Measurements from ENCODE around the gene NDFIP1.

The NDFIP1 gene

DNA sequence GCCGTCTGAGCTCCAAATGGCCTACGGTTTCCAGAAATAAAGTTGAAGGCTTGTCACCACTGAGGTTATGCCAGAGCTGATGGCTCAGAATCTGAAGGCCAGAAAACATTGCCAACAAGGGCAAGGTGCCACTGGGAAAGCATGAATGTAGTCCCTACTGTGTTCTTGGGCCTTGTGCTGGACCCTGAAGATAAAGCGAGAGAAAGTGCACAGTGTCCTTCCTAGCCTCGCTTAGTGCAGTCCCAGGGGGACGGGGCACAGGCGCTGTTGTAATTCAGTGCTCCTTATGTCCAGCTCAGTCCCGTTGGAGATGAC lies 84.5 kb downstream of the NDFIP1 start:
- ChIA-PET CTCF (interaction anchor here (1.0 kb wide), 1 partner anchor 16 kb away, joined by 3 read pairs; no protein-coding TSS in a partner anchor), POLR2A (no interaction called here)
- TF ChIP-seq, protein P1, sequence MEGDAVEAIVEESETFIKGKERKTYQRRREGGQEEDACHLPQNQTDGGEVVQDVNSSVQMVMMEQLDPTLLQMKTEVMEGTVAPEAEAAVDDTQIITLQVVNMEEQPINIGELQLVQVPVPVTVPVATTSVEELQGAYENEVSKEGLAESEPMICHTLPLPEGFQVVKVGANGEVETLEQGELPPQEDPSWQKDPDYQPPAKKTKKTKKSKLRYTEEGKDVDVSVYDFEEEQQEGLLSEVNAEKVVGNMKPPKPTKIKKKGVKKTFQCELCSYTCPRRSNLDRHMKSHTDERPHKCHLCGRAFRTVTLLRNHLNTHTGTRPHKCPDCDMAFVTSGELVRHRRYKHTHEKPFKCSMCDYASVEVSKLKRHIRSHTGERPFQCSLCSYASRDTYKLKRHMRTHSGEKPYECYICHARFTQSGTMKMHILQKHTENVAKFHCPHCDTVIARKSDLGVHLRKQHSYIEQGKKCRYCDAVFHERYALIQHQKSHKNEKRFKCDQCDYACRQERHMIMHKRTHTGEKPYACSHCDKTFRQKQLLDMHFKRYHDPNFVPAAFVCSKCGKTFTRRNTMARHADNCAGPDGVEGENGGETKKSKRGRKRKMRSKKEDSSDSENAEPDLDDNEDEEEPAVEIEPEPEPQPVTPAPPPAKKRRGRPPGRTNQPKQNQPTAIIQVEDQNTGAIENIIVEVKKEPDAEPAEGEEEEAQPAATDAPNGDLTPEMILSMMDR (IDR thresholded peaks at IDR 0.05; ENCODE audit: control extremely low read depth, extremely low read depth, low read depth, missing control alignments): no peak
- no peak for DNase-seq (ENCODE audit: extremely low spot score)

DNA sequence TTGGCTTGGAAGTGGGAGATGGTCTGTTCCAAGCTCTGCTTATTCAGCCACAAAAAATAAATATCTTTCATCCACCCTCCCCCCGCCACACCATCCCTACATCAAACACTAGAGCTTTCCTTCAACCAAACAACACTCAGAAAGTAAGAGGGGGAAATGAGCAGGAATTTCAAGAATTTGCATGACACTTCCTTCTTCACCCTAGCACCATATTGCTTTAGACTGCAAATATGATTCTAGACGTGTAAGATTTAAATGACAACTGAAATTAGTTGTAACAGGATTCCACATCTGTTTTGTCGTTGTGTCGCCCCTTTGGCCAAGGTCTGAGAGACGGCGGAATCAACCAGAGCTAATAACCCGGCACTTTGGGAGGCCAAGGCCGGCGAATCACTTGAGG lies 88.5 kb downstream of the NDFIP1 start:
- ChIA-PET POLR2A (no interaction called here), CTCF (no interaction called here)
- TF ChIP-seq, protein P1 (IDR thresholded peaks at IDR 0.05; ENCODE audit: control extremely low read depth, extremely low read depth, low read depth, missing control alignments): no peak
- DNase-seq (ENCODE audit: extremely low spot score): no peak

DNA sequence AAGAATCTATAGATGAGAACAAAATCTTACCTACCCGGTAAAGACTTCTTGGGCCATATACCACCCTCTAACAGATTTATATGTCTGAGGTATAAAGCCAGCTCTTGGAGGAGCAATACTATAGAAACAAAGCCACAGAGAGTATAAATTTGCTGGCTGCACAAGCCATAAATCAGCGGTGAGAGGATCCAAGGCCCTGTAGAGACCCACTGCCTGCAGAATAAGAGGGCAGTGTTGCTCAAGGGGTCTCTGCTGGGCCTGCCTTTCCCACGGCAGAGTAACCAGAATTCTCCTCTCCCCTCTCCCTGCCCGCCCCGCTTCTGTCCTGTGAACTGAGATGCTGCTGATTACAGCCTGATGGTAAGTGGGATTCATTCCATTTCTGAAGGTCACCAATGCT lies 89.2 kb downstream of the NDFIP1 start:
- DNase-seq (ENCODE audit: extremely low spot score): no peak
- ChIA-PET POLR2A (no interaction called here), CTCF (no interaction called here)
- TF ChIP-seq, protein P1 (IDR thresholded peaks at IDR 0.05; ENCODE audit: control extremely low read depth, extremely low read depth, low read depth, missing control alignments): no peak

DNA sequence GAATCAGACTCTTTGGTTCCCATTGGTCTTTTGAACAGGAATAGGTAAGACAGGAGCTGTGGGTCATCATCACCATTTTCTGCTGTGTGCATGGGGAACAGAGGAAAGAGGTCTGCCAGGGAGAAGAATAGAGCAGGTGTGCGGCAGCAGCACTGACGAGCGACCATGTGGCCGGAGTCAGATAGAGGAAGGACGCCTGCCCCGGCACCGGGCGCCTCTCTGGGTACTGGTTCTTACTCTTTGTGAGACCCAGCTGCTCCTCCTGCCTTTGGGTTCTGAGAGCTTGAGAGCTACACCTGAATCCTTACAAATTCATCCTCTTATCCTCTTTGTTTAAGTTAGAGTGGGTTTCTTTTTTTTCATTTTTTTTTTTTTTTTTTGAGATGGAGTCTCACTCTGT lies 90.8 kb downstream of the NDFIP1 start:
- POLR2A ChIA-PET: no interaction called here
- CTCF ChIA-PET: no interaction called here
- DNase-seq (ENCODE audit: extremely low spot score): no peak
- TF ChIP-seq, protein P1 (IDR thresholded peaks at IDR 0.05; ENCODE audit: control extremely low read depth, extremely low read depth, low read depth, missing control alignments): no peak

DNA sequence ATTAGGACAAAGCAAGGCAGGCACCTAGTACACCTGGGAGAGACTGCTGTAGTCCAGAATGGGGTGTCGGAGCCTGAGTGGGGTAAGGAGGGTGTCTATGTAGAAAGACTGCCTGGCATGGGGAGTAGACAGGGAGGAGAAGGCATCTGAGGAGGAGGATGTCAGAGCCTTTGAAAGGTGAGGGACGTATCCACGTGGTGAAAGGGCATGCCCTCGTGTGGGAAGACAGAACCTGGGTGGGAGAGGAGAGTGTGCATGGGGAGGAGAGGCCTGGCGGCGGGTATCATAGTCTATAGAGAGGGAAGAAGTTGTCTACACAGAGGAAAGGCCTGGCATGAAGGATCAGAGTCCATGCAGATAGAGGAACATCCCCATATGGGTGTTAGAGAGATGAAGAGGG lies 91.8 kb downstream of the NDFIP1 start:
- no peak for DNase-seq (ENCODE audit: extremely low spot score)
- POLR2A ChIA-PET: no interaction called here
- CTCF ChIA-PET: no interaction called here
- TF ChIP-seq, protein P1 (IDR thresholded peaks at IDR 0.05; ENCODE audit: control extremely low read depth, extremely low read depth, low read depth, missing control alignments): no peak

DNA sequence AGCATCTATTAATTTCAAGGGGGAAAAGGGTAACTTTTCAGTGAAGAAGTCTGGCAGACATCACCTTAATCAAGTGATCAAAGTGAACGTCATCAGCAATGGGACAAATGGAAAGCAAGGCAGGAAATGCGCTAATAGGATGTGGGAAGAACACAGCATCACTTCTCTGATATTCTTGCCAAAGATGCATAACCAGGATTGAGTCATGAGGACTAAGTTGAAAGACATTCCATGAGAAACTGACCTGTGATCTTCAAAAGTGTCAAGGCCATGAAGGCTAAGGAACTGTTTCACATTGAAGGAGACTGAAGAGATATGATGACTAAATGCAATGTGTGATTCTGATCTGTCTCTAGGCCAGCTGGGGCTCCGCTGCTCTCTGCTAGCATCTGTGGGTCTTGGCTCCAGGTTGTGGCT lies 92.9 kb downstream of the NDFIP1 start:
- POLR2A ChIA-PET: no interaction called here
- TF ChIP-seq, protein P1 (IDR thresholded peaks at IDR 0.05; ENCODE audit: control extremely low read depth, extremely low read depth, low read depth, missing control alignments): no peak
- CTCF ChIA-PET: no interaction called here
- no peak for DNase-seq (ENCODE audit: extremely low spot score)

DNA sequence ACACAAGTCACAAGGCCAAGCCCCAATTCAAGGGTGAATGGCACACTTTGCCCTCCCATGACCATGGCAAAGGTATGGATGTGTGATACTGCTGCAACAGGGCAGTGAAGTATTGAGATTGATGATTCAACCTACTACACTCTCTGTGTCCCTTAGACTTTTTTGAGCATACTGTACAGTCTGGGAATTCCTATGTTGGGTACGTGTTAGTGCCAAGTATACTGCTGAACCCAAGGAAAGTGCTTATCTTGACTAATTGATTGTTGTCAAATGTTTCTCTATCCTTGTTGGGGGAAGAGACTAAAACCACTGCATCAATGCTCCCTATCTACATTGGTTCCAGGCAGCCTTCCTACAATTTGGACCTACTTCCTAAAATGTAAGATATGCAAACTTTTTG lies 93.7 kb downstream of the NDFIP1 start:
- POLR2A ChIA-PET: no interaction called here
- TF ChIP-seq, protein P1 (IDR thresholded peaks at IDR 0.05; ENCODE audit: control extremely low read depth, extremely low read depth, low read depth, missing control alignments): no peak
- CTCF ChIA-PET: interaction anchor here (1.4 kb wide), 1 partner anchor 15 kb away, joined by 3 read pairs; no protein-coding TSS in a partner anchor
- DNase-seq (ENCODE audit: extremely low spot score): no peak

All from GM10248 (cell line).